ENCODE results near the gene SEMA3A.

Gene SEMA3A

GRCh38 chr7:84111842-84112241 lies 82.7 kb downstream of the SEMA3A start:
- H3K4me3 ChIP-seq (ENCODE audit: low read depth, low read length), result no peak overlapping the region
- in situ Hi-C loops (cut with HindIII; ENCODE audit: low sequenced_read_pairs), result no loop called here
- no peak for DNase-seq (ENCODE audit: low read depth)
- TF ChIP-seq CTCF (IDR thresholded peaks at IDR 0.05; ENCODE audit: low read depth, low read length, missing control alignments), result no peak

GRCh38 chr7:84110400-84110799 lies 84.2 kb downstream of the SEMA3A start:
- no peak overlapping the region for H3K4me3 ChIP-seq (ENCODE audit: low read depth, low read length)
- no peak for TF ChIP-seq CTCF (IDR thresholded peaks at IDR 0.05; ENCODE audit: low read depth, low read length, missing control alignments)
- DNase-seq (ENCODE audit: low read depth), result no peak
- in situ Hi-C loops (cut with HindIII; ENCODE audit: low sequenced_read_pairs), result no loop called here

- DNase-seq (ENCODE audit: low read depth), result no peak
- H3K4me3 ChIP-seq (ENCODE audit: low read depth, low read length), result no peak overlapping the region
- no peak for TF ChIP-seq CTCF (IDR thresholded peaks at IDR 0.05; ENCODE audit: low read depth, low read length, missing control alignments)
- in situ Hi-C loops (cut with HindIII; ENCODE audit: low sequenced_read_pairs), result no loop called here
These were observed 85.8 kb downstream of the SEMA3A start for GRCh38 chr7:84108787-84109186.

GRCh38 chr7:84108119-84108518 lies 86.5 kb downstream of the SEMA3A start:
- in situ Hi-C loops (cut with HindIII; ENCODE audit: low sequenced_read_pairs), result no loop called here
- H3K4me3 ChIP-seq (ENCODE audit: low read depth, low read length), result no peak overlapping the region
- TF ChIP-seq CTCF (IDR thresholded peaks at IDR 0.05; ENCODE audit: low read depth, low read length, missing control alignments), result no peak
- DNase-seq (ENCODE audit: low read depth), result no peak

GRCh38 chr7:84107259-84107658 lies 87.3 kb downstream of the SEMA3A start:
- H3K4me3 ChIP-seq (ENCODE audit: low read depth, low read length), result no peak overlapping the region
- TF ChIP-seq CTCF (IDR thresholded peaks at IDR 0.05; ENCODE audit: low read depth, low read length, missing control alignments), result no peak
- no peak for DNase-seq (ENCODE audit: low read depth)
- in situ Hi-C loops (cut with HindIII; ENCODE audit: low sequenced_read_pairs), result no loop called here

- in situ Hi-C loops (cut with HindIII; ENCODE audit: low sequenced_read_pairs), result no loop called here
- TF ChIP-seq CTCF (IDR thresholded peaks at IDR 0.05; ENCODE audit: low read depth, low read length, missing control alignments), result no peak
- DNase-seq (ENCODE audit: low read depth), result no peak
These were observed 88.3 kb downstream of the SEMA3A start for GRCh38 chr7:84106291-84106690.

GRCh38 chr7:84105586-84105985 lies 89.0 kb downstream of the SEMA3A start:
- no peak for TF ChIP-seq CTCF (IDR thresholded peaks at IDR 0.05; ENCODE audit: low read depth, low read length, missing control alignments)
- no peak for DNase-seq (ENCODE audit: low read depth)
- H3K4me3 ChIP-seq (ENCODE audit: low read depth, low read length), result no peak overlapping the region
- in situ Hi-C loops (cut with HindIII; ENCODE audit: low sequenced_read_pairs), result no loop called here

More at GRCh38 chr7:84106291-84106690, 88.3 kb downstream of the SEMA3A start:
- no peak overlapping the region for H3K4me3 ChIP-seq (ENCODE audit: low read depth, low read length)
